Fibroblast of lung (primary cell): ENCODE measurements around the gene ZSCAN1. TPM values are rescaled to one million over a fixed set of nuclear protein-coding genes. Genes with fewer than 3 reads are reported as not detected.

Experiments
- DNase-seq, 2 donors: peaks; one replicate each; pipeline versions ENCODE4 v3.0.0 to v3.0.0-alpha.2; 2010; ENCODE audit warnings: low read depth in 2 of 2
- H2AFZ ChIP-seq: 2 replicates; pipeline ENCODE4 v1.5.1; 2012; ENCODE audit warnings: low read length, control low read depth, inconsistent platforms
- H3K27ac ChIP-seq: 2 replicates; pipeline ENCODE4 v1.5.1; 2011; ENCODE audit warnings: low read length, control low read depth; ENCODE audit not compliant: insufficient read depth
- H3K27me3 ChIP-seq: 2 replicates; pipeline ENCODE4 v1.5.1; 2011; ENCODE audit warnings: mild to moderate bottlenecking, low read length; ENCODE audit not compliant: control insufficient read depth, insufficient read depth
- H3K36me3 ChIP-seq: 2 replicates; pipeline ENCODE4 v1.5.1; 2011; ENCODE audit warnings: low read length; ENCODE audit not compliant: control insufficient read depth, insufficient read depth
- H3K4me1 ChIP-seq: 2 replicates; pipeline ENCODE4 v1.5.1; 2011; ENCODE audit warnings: low read length; ENCODE audit not compliant: control insufficient read depth, insufficient read depth; ENCODE audit errors: extremely low read depth
- H3K4me2 ChIP-seq: 2 replicates; pipeline ENCODE4 v1.5.1; 2011; ENCODE audit warnings: low read length, control low read depth; ENCODE audit not compliant: insufficient read depth; ENCODE audit errors: extremely low read depth
- H3K4me3 ChIP-seq, 4 experiments: fragments of 200-600 bp in 1 of 4; sonication (generic) in 1 of 4; replicated peaks in 1 of 4; 2 replicates each; pipeline ENCODE4 v1.5.1; 2011 to 2016; ENCODE audit warnings: low read length in 4 of 4, low read depth in 3 of 4, mild to moderate bottlenecking in 3 of 4, control low read depth in 2 of 4, inconsistent platforms in 1 of 4, mixed read lengths in 1 of 4; ENCODE audit not compliant: insufficient read depth in 1 of 4; ENCODE audit errors: control extremely low read depth in 1 of 4
- H3K79me2 ChIP-seq: 2 replicates; pipeline ENCODE4 v1.5.1; 2012; ENCODE audit warnings: mild to moderate bottlenecking, low read length, inconsistent platforms; ENCODE audit not compliant: control insufficient read depth, insufficient read depth
- H3K9ac ChIP-seq: 2 replicates; pipeline ENCODE4 v1.5.1; 2011; ENCODE audit warnings: mild to moderate bottlenecking, low read length, control low read depth; ENCODE audit not compliant: insufficient read depth
- H3K9me3 ChIP-seq: 2 replicates; pipeline ENCODE4 v1.5.1; 2012; ENCODE audit warnings: low read depth, low read length; ENCODE audit not compliant: control insufficient read depth, insufficient read depth
- H4K20me1 ChIP-seq: 2 replicates; pipeline ENCODE4 v1.5.1; 2011; ENCODE audit warnings: low read length; ENCODE audit not compliant: control insufficient read depth, insufficient read depth; ENCODE audit errors: extremely low read depth
- CTCF ChIP-seq, 2 donors: IDR thresholded peaks in 1 of 2; conservative IDR thresholded peaks in 1 of 2; 1 replicate in 1 of 2; 2 replicates in 1 of 2; pipeline ENCODE4 v1.5.1; 2011 to 2012; ENCODE audit warnings: low read length in 2 of 2, control low read depth in 1 of 2, inconsistent platforms in 1 of 2, low read depth in 1 of 2, mild to moderate bottlenecking in 1 of 2
- EZH2 ChIP-seq: IDR thresholded peaks from 2 replicates; pipeline ENCODE4 v1.5.1; 2012; ENCODE audit warnings: low read length, control low read depth, mild to moderate bottlenecking; ENCODE audit errors: missing control alignments
- polyA plus RNA-seq, 2 donors: library from polyadenylated mRNA; depleted of rRNA in 1 of 2; stranded (reverse) in 1 of 2; unstranded in 1 of 2; fragments of >200 nt; gene quantifications; 2 replicates each; pipeline ENCODE4 v1.2.1, GENCODE V29; 2011 to 2012; ENCODE audit warnings: missing spikeins in 1 of 2
- total RNA-seq: library from RNA; depleted of rRNA; stranded (reverse); fragments of >200 nt; gene quantifications from 2 replicates; pipeline ENCODE4 v1.2.1, GENCODE V29; 2014

The ZSCAN1 gene
- total and polyA plus RNA-seq, 2 donors (not counting 1 experiment from before 2014, with no cell fraction given), result not detected

GRCh38 chr19:58059003-58059670, 25.3 kb downstream of the ZSCAN1 start, which contains the start of gene ZNF135:
Gene ZNF135, plus strand, starts transcription at chr19:58059282. Its CDS starts 721 bp downstream, at chr19:58060003.
- Histone ChIP-seq H2AFZ (peak within 1 kb of the TSS; percentile 93), H3K4me3 (peak within 1 kb of the TSS; percentile 49 to 63 (median 54)), H3K4me1 (peaks cover 2% of the 10 kb centered on the region), H3K9me3 (no peaks in the 10 kb centered on the region), H3K27ac (peak within 1 kb of the TSS; percentile 59), H4K20me1 (no peaks in the 10 kb centered on the region), H3K36me3 (no peaks in the 10 kb centered on the region), H3K79me2 (no peaks in the 10 kb centered on the region), H3K27me3 (no peaks in the 10 kb centered on the region), H3K4me2 (peak within 1 kb of the TSS; percentile 64), H3K9ac (peak within 1 kb of the TSS; percentile 67)
- TF ChIP-seq CTCF (conservative IDR thresholded peaks at IDR 0.05 in 1 of 2, IDR thresholded peaks at IDR 0.05 in 1 of 2; ENCODE audit: low read depth in 1 of 2, low read length in 2 of 2), result no peak
- TF ChIP-seq EZH2, result no peak
- DNase-seq, result peak; percentile 86 to 90

- Histone ChIP-seq H3K27ac (peak overlapping the region; percentile 59), H2AFZ (peak overlapping the region; percentile 69)
- no peak for TF ChIP-seq EZH2
- TF ChIP-seq CTCF (conservative IDR thresholded peaks at IDR 0.05 in 1 of 2, IDR thresholded peaks at IDR 0.05 in 1 of 2; ENCODE audit: low read depth in 1 of 2, low read length in 2 of 2), result no peak
These were observed 25.9 kb downstream of the ZSCAN1 start for GRCh38 chr19:58059671-58060078.

GRCh38 chr19:58060231-58060630, 26.4 kb downstream of the ZSCAN1 start:
- DNase-seq, result no peak
- H3K36me3 ChIP-seq, result no peaks in the 10 kb centered on the region
- H3K4me2 ChIP-seq, result no peak overlapping the region
- H3K4me3 ChIP-seq, result peak overlapping the region in 1 of 4 experiments; percentile 63
- no peaks in the 10 kb centered on the region for H3K27me3 ChIP-seq
- H3K9ac ChIP-seq, result no peak overlapping the region
- H3K4me1 ChIP-seq, result peaks cover 2% of the 10 kb centered on the region
- H3K9me3 ChIP-seq, result no peaks in the 10 kb centered on the region
- no peak overlapping the region for H2AFZ ChIP-seq
- no peaks in the 10 kb centered on the region for H3K79me2 ChIP-seq
- H3K27ac ChIP-seq, result no peak overlapping the region
- H4K20me1 ChIP-seq, result no peaks in the 10 kb centered on the region
- TF ChIP-seq EZH2, result no peak
- no peak for TF ChIP-seq CTCF (conservative IDR thresholded peaks at IDR 0.05 in 1 of 2, IDR thresholded peaks at IDR 0.05 in 1 of 2; ENCODE audit: low read depth in 1 of 2, low read length in 2 of 2)

More at GRCh38 chr19:58059671-58060078, 25.9 kb downstream of the ZSCAN1 start:
- Histone ChIP-seq H3K4me2 (peak overlapping the region; percentile 51), H3K36me3 (no peaks in the 10 kb centered on the region), H3K27me3 (no peaks in the 10 kb centered on the region), H3K79me2 (no peaks in the 10 kb centered on the region), H3K9ac (peak overlapping the region; percentile 67), H3K4me3 (peak overlapping the region; percentile 49 to 63 (median 54)), H3K4me1 (peaks cover 2% of the 10 kb centered on the region), H4K20me1 (no peaks in the 10 kb centered on the region), H3K9me3 (no peaks in the 10 kb centered on the region)
- no peak for DNase-seq
